Breast epithelium (tissue), 4 donors: Measurements from ENCODE around the gene SDC3. TPM values are rescaled to one million over a fixed set of nuclear protein-coding genes. Genes with fewer than 3 reads are reported as not detected.

ENCODE experiments used
- DNase-seq, 2 donors: peaks; one replicate each; pipeline ENCODE4 v3.0.0-alpha.2; 2019; ENCODE audit warnings: low spot score in 2 of 2
- H3K27ac ChIP-seq, 2 donors: fragments of 200-600 bp; sonication (generic) in 1 of 2; one replicate each; pipeline ENCODE4 v1.5.1; 2016 to 2019; ENCODE audit warnings: mild to moderate bottlenecking in 1 of 2
- H3K27me3 ChIP-seq, 2 donors: fragments of 200-600 bp; sonication (generic) in 1 of 2; one replicate each; pipeline versions ENCODE4 v1.5.1 to v1.6.0; 2017 to 2019; ENCODE audit warnings: control low read depth in 1 of 2, mild to moderate bottlenecking in 1 of 2
- H3K36me3 ChIP-seq: fragments of 200-600 bp; one replicate; pipeline ENCODE4 v1.5.1; 2019
- H3K4me1 ChIP-seq, 2 donors: fragments of 200-600 bp; sonication (generic); one replicate each; pipeline ENCODE4 v1.5.1; 2016 to 2019; ENCODE audit warnings: control low read depth in 1 of 2
- H3K4me3 ChIP-seq, 3 donors: fragments of 200-600 bp; sonication (generic); 1 replicate in 2 of 3; 2 replicates in 1 of 3; pipeline ENCODE4 v1.5.1; 2016 to 2019; ENCODE audit warnings: mild to moderate bottlenecking in 3 of 3, moderate library complexity in 2 of 3
- H3K9me3 ChIP-seq, 2 donors: fragments of 200-600 bp; sonication (generic) in 1 of 2; one replicate each; pipeline ENCODE4 v1.5.1; 2016 to 2019; ENCODE audit warnings: control low read depth in 1 of 2
- POLR2A ChIP-seq: fragments of 450-650 bp; IDR thresholded peaks from one replicate; pipeline ENCODE4 v1.6.1; 2016; ENCODE audit warnings: antibody characterized with exemption, mild to moderate bottlenecking, moderate library complexity
- POLR2AphosphoS5 ChIP-seq, 3 donors: sonication (generic); formaldehyde crosslinking; IDR thresholded peaks; one replicate each; pipeline ENCODE4 v1.6.1; 2017; ENCODE audit warnings: antibody characterized with exemption in 3 of 3
- intact Hi-C: fragments of 100-400 bp; cut with DNase I; formaldehyde crosslinking; loops from one replicate; pipeline ENCODE4 v1.15.1; 2023; ENCODE audit warnings: low total_unique reads
- total RNA-seq, 3 donors: library from RNA; depleted of rRNA; stranded (reverse); fragments of >200 nt; gene quantifications; one replicate each; pipeline ENCODE4 v1.1.0, GENCODE V29; 2016
- TF ChIP-seq, protein P1 (sequence below), 3 donors: fragments of 450-650 bp; IDR thresholded peaks; one replicate each; pipeline ENCODE4 v1.5.1; 2016 to 2017; ENCODE audit warnings: antibody characterized with exemption in 3 of 3, mild to moderate bottlenecking in 3 of 3, moderate library complexity in 3 of 3

Gene SDC3, protein sequence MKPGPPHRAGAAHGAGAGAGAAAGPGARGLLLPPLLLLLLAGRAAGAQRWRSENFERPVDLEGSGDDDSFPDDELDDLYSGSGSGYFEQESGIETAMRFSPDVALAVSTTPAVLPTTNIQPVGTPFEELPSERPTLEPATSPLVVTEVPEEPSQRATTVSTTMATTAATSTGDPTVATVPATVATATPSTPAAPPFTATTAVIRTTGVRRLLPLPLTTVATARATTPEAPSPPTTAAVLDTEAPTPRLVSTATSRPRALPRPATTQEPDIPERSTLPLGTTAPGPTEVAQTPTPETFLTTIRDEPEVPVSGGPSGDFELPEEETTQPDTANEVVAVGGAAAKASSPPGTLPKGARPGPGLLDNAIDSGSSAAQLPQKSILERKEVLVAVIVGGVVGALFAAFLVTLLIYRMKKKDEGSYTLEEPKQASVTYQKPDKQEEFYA
- 10 to 100 TPM; 16.5 to 37.8 (median 26.2) TPM for total RNA-seq

- no peaks in the 10 kb centered on the region for H3K27me3 ChIP-seq
- no peaks in the 10 kb centered on the region for H3K36me3 ChIP-seq
Measured at GRCh38 chr1:30908696-30909364, at the start of gene SDC3. TSS of gene SDC3 (minus strand) at chr1:30908758. CDS start at chr1:30908586, 172 bp downstream.

DNA sequence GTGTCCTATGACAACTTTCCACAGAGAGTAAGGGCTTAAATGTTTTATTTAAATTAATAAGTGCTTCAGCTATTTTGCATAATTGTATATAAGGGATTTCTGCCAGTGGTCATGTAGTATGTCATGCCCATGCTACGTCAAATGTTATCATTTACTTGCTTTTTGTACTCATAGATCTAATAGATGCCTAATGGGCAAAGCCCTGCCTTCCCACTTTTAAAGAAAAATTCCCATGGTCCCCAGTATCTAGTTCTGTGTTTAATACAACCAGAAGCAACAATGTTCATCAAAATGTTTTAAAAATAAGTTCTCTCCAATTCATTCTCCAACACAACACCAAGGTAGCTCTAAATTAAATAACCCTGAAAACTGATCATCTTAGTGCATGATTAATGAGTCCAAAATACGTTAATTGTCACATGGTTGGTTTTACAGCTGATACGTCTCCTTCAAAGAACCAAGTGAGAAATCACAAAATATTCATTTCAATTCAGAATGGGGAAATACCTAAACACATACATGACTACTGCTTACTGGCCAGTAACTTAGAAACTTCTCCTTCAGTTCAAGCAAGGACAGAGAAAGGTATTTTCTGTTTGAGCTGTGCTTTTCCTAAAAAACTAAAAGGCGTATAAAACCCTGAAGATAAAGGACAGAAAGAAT is 49.1 kb upstream of the SDC3 start:
- no peak overlapping the region for H3K4me3 ChIP-seq
- H3K27ac ChIP-seq = no peak overlapping the region
- TF ChIP-seq POLR2AphosphoS5 (IDR thresholded peaks at IDR 0.05) = no peak
- no peak for TF ChIP-seq POLR2A
- TF ChIP-seq, protein P1, sequence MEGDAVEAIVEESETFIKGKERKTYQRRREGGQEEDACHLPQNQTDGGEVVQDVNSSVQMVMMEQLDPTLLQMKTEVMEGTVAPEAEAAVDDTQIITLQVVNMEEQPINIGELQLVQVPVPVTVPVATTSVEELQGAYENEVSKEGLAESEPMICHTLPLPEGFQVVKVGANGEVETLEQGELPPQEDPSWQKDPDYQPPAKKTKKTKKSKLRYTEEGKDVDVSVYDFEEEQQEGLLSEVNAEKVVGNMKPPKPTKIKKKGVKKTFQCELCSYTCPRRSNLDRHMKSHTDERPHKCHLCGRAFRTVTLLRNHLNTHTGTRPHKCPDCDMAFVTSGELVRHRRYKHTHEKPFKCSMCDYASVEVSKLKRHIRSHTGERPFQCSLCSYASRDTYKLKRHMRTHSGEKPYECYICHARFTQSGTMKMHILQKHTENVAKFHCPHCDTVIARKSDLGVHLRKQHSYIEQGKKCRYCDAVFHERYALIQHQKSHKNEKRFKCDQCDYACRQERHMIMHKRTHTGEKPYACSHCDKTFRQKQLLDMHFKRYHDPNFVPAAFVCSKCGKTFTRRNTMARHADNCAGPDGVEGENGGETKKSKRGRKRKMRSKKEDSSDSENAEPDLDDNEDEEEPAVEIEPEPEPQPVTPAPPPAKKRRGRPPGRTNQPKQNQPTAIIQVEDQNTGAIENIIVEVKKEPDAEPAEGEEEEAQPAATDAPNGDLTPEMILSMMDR (IDR thresholded peaks at IDR 0.05) = no peak
- H3K4me1 ChIP-seq = no peaks in the 10 kb centered on the region
- DNase-seq = no peak
- no peaks in the 10 kb centered on the region for H3K36me3 ChIP-seq
- H3K27me3 ChIP-seq = no peaks in the 10 kb centered on the region
- H3K9me3 ChIP-seq = no peaks in the 10 kb centered on the region
- intact Hi-C loops = no loop called here

More at GRCh38 chr1:30908696-30909364, at the start of gene SDC3:
- H3K4me1 ChIP-seq = no peaks in the 10 kb centered on the region
- DNase-seq = no peak
- TF ChIP-seq POLR2AphosphoS5 (IDR thresholded peaks at IDR 0.05) (no peak), POLR2A (no peak)
- TF ChIP-seq, protein P1 (IDR thresholded peaks at IDR 0.05) = no peak
- intact Hi-C loops = no loop called here
- peak within 1 kb of the TSS; percentile 82 to 87 for H3K27ac ChIP-seq
- peak within 1 kb of the TSS; percentile 51 to 80 (median 67) for H3K4me3 ChIP-seq
- H3K9me3 ChIP-seq = no peaks in the 10 kb centered on the region

- no peak for TF ChIP-seq POLR2AphosphoS5 (IDR thresholded peaks at IDR 0.05)
- TF ChIP-seq, protein P1 (IDR thresholded peaks at IDR 0.05) = no peak
- no peak for TF ChIP-seq POLR2A
- Histone ChIP-seq H3K4me3 (no peak overlapping the region), H3K4me1 (no peaks in the 10 kb centered on the region), H3K36me3 (no peaks in the 10 kb centered on the region), H3K27me3 (no peaks in the 10 kb centered on the region), H3K27ac (no peak overlapping the region), H3K9me3 (no peaks in the 10 kb centered on the region)
- intact Hi-C loops = no loop called here
- no peak for DNase-seq
Measured at GRCh38 chr1:30955448-30956015, 47.0 kb upstream of the SDC3 start.

GRCh38 chr1:30953685-30954084 is 45.1 kb upstream of the SDC3 start:
- intact Hi-C loops = no loop called here
- no peaks in the 10 kb centered on the region for H3K9me3 ChIP-seq

More at GRCh38 chr1:30953685-30954084, 45.1 kb upstream of the SDC3 start:
- Histone ChIP-seq H3K27ac (no peak overlapping the region), H3K4me1 (no peaks in the 10 kb centered on the region), H3K27me3 (no peaks in the 10 kb centered on the region), H3K4me3 (no peak overlapping the region), H3K36me3 (peaks cover under 1% of the 10 kb centered on the region)
- DNase-seq = no peak
- TF ChIP-seq POLR2A = no peak
- TF ChIP-seq POLR2AphosphoS5 (IDR thresholded peaks at IDR 0.05) = no peak
- TF ChIP-seq, protein P1 (IDR thresholded peaks at IDR 0.05) = no peak
